Non-pigmented ciliary epithelial cell (primary cell): ENCODE results near the gene TMED6.
"Not testable (repeated sequence)": the region's sequence is repeated elsewhere in the genome, so short reads cannot be mapped to it uniquely, and the experiment has no call there.

ENCODE experiments used
- DNase-seq: peaks from one replicate; pipeline ENCODE4 v3.0.0-alpha.2; 2010; ENCODE audit warnings: low read depth

TMED6 gene

DNA sequence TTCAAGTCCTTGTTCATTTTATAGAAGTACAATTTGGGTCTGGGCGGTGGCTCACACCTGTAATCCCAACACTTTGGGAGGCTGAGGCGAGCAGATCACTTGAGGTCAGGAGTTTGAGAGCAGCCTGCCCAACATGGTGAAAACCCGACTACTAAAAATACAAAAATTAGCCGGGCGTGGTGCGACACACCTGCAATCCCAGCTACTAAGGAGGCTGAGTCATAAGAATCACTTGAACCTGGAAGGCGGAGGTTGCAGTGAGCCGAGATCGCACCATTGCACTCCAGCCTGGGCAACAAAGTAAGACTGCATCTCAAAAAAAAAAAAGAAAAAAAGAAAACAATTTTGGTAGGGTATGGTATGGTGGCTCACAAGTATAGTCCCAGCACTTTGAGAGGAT, 8.5 kb upstream of the TMED6 start:
- DNase-seq, result not testable (repeated sequence)

DNA sequence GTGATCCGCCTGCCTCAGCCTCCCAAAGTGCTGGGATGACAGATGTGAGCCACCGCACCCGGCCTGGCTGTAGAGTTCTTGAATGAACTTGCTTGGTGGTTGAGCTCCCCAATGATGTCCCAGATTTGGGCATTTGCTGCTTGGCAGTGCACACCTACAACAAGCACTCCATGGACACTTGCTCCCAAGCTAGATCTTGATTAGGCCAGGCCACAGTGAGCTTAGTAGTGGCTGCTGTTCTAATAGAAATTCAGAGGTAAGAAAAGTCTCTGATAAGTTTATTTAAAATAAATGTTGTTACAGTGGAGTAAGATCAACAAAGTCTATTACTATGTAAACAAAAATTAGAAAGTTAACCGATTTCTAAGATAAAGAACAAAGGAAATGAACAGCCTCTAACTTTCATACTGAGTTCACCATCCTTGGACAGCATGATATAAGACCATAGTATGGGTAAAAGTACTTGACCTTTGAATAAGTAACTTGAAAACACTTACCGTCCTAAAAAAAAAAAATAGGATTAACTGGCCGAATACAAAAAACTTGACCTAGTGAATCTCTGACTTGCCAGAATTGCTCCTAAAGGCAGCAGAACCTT, 951 bp downstream of the TMED6 start:
- no peak for DNase-seq

- DNase-seq, result no peak
These were observed 2.0 kb downstream of the TMED6 start for GRCh38 chr16:69349536-69349935.

DNA sequence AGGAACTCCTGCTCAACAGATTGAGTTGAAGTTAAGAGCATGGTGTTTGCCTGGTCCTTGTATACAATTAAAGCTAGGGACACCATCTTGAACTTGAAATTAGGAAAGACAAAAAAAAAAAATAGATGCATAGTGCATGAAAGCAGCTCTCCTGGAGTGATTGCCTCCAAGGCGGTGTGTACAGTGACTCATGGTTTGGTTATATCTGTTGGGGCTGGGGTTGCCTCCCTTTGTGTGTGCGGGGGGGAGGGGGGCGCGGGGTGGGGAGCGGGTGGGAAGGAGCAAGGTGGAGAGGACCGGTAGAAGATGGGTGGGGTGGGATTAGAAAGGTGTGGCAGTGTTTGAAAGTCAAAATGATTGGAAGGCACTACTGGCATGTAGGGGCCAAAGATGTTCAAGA, 3.4 kb downstream of the TMED6 start:
- DNase-seq, result no peak

- DNase-seq, result no peak
These were observed 4.9 kb downstream of the TMED6 start for GRCh38 chr16:69346683-69347082.

DNA sequence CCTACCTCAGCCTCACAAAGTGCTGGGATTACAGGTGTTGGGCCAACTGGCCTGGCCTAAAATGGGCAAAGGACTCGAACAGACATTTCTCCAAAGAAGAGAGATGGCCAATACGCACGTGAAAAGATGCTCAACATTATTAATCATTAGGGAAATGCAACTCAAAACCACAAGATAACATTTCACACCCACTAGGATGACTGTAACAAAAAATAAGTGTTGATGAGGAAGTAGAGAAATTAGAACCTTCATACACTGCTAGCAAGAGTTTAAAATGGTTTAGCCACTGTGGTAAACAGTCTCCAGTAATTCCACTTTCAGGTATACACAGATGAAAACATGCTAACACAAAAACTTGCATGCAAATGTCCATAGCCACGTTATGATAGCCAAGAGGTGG, 5.7 kb downstream of the TMED6 start:
- no peak for DNase-seq

DNA sequence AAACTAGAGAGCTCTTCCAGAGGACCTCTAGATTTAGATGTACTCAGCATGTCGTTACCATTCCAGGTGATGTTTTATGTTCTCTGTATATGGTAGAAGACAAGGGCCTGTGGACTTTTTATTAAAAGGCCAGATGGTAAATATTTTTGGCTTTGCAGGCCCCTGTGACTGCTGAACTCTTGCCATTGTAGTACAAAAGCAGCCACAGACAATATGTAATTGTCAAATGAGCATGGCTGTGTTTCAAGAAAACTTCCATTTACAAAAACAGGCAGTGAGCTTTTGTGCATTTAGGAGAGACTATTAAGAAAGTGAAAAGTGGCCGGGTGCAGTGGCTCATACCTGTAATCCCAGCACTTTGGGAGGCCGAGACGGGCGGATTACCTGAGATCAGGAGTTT, 7.4 kb downstream of the TMED6 start:
- no peak for DNase-seq

DNA sequence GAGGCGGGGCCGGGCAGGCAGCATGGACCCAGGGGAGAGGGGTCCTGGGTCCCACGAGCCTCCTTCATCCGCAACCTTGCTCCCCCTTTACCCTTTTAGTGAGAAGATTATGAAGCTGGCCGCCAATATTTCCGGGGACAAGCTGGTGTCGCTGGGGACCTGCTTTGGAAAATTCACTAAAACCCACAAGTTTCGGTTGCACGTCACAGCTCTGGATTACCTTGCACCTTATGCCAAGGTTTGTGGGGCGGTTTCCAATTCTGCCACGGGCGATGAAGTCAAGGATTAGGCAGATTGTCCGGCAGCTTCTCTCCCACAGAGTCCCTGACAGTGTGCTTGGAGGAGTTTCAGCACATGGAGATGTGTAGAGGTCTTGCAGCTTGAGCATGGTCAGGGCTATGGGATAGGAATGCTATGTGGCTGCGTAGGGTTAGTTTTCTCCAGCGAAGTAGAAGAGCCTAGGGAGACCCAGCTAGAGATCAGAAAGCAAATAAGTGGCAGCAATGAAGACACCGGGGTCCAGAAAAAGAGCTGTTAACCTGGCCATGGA, 11.4 kb downstream of the TMED6 start:
- no peak for DNase-seq

DNA sequence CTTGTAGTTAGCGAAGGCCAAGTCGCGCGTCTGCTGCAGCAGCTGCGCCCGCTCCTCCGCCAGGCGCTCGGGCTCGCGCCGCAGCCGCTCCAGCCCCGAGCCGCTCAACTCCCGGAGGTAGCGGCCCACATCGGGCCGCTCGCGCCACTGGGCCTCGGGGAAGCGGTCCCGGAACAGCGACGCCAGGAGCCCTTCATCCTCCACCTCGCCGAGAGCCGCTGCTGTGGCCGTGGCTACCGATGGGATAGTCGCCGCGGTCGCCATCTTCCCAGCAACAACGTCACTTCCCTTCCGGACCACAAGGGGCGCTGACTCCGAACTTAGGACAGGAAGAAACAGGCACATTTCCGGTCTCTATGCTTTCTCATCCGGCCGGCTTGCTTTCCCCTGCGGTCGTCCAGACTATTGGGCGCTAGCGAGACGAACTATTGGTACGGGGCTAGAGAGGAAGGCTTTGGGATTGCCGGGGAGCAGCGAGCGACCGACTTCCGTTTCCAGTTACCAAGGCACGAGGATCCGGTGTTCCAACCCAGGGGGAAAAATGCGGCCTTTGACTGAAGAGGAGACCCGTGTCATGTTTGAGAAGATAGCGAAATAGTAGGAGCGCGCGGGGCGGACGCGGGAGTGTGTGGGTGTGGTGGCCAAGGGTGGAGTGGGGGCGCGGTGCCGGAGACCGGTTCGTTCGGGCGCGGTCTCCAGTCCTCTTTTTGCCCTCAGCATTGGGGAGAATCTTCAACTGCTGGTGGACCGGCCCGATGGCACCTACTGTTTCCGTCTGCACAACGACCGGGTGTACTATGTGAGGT, 12.1 kb downstream of the TMED6 start, which contains the start of the genes COG8 and NIP7:
COG8 (minus strand) TSS at position 276 of the 806 bp plus-strand sequence; CDS start at position 264, 12 bp downstream.
NIP7 (plus strand) TSS at position 484 of the 806 bp plus-strand sequence; CDS start at position 542, 58 bp downstream.
- DNase-seq, result peak; percentile 95

DNA sequence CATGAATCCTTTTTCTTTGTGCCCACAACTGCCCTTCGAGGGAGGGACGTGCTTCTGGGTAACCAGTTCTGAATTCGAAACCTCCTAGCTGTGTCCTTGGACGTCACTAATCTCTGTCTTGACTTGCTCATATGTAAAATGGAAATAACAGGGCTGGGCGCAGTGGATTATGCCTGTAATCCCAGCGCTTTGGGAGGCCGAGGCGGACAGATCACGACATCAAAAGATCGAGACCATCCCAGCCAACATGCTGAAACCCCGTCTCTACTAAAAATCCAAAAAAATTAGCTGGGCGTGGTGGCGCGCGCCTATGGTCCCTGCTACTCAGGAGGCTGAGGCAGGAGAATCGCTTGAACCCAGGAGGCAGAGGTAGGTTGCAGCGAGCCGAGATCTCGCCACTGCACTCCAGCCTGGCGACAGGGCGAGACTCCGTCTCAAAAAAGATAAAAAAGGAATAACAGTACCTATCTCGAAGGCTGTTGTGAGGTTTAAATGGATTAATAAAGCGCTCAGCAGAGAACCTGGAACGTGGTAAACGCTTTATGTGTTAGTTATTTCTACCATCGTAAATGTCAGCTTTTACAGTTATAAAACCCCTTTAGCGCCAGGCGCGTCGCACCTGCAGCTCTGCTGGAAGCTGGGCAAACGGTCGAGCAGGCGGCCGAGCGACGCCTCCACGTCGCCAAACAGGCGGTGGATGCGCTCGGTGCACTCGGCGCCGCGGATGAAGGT, 12.9 kb downstream of the TMED6 start:
- no peak for DNase-seq

DNA sequence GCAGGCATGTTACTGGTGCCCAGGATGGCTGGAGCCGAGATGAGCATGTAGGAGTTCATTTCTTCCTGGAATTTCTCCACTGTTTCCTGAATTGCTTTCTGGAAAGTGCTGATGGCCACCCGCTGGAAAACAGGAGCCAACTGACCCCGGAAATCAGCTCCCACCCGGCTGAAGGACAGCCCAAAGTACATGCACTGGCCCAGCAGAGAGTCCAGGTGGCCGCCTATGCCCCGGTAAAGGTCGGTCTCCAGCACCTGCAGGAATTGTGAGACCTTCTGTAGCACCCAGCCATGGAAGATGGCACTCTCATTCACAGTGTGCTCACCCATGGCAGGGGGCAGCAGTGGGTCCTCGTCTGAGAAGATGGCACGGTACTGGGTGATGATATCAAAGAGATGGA, 16.9 kb downstream of the TMED6 start:
- DNase-seq, result no peak

- DNase-seq, result peak; percentile 48
These were observed 21.1 kb downstream of the TMED6 start, which contains the start of gene PDF for GRCh38 chr16:69330286-69331109. Gene PDF (minus strand): TSS chr16:69330588. CDS start chr16:69330570, 18 bp downstream.

- DNase-seq, result no peak
These were observed 22.0 kb downstream of the TMED6 start for GRCh38 chr16:69329369-69330285.

GRCh38 chr16:69328854-69329316, 22.7 kb downstream of the TMED6 start:
- no peak for DNase-seq

DNA sequence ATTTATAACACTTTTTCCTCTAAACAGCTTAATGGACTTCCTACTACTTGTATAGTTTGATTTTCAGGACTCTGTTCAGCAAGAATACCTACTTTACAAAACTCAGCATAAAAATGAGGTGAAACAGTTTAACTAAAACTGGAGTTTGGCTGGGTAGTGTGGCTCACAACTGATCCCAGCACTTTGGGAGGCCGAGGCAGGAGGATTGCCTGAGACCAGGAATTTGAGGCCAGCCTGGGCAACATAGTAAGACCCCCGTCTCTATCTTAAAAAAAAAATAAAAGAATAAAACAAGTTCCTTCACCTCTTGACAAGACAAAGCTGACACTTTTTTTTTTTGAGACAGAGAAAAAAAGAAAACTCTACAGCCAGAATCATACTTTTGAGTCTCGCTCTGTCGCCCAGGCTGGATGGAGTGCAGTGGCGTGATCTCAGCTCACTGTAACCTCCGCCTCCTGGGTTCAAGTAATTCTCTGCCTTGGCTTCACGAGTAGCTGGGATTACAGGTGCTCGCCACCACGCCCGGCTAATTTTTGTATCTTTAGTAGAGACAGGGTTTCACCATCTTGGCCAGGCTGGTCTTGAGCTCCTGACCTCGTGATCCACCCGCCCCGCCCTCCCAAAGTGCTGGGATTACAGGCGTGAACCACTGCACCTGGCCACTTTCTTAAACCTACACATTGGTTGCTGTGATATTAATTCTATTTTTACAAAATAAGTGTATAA, 23.8 kb downstream of the TMED6 start:
- DNase-seq, result no peak

DNA sequence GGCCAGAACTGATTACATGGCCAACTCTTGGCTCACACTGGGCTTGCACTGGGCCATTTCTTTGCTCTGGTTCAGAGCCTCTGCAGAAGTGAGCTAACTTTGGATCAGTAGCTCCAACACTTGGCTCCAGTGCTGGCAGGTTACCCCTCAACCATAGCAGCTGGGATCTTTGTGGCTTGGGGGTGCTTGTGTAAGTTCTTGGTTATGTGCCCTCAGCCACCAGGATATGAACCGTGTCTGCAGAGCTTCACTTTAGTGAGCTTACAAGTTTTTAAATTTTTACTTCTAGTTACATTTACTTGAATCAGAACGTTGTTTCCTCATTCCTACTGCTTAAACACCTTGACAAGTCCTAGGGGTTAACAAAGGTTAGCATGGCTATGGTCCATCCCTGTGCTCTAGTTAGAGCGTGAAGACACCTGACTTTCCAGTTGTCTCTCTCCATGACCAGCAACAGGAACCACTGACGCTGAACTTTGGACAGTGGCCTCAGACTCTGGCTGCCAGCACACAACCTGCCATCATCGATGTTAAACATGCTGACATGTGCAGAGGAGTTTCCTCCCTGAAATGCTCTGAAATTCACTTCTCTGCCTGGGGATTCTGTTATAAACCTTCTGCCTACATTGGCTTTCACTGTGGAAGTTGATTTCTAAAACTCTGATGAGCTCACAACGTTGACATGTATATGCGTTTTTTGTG, 25.3 kb downstream of the TMED6 start:
- no peak for DNase-seq

- no peak for DNase-seq
These were observed 25.8 kb downstream of the TMED6 start for GRCh38 chr16:69325784-69326171.

- no peak for DNase-seq
These were observed 26.9 kb downstream of the TMED6 start for GRCh38 chr16:69324585-69325253.
